HEK293 (cell line): ENCODE measurements around the gene USP31.
A peak's percentile ranks its signal among the peaks of the same experiment; 100 is the strongest.

ENCODE experiments used
- CTCF ChIA-PET: fragments of 350-600 bp; formaldehyde crosslinking; extraction: SDS; loops from one replicate; lab custom pipeline; 2021; ENCODE audit warnings: antibody characterized with exemption; lab: Yijun Ruan, JAX
- POLR2A ChIA-PET: fragments of 300-600 bp; formaldehyde crosslinking; extraction: SDS; loops from one replicate; lab custom pipeline; 2020; ENCODE audit warnings: antibody characterized with exemption, inconsistent platforms; lab: Yijun Ruan, JAX
- H3K27ac ChIP-seq: fragments of 200-500 bp; sonication (Bioruptor generic); 2 replicates; pipeline ENCODE4 v1.5.1; 2014; ENCODE audit warnings: low read depth, low read length, control low read depth, inconsistent platforms; ENCODE audit errors: extremely low read depth
- H3K36me3 ChIP-seq, 2 experiments: fragments of 200-500 bp in 1 of 2; sonication (Bioruptor generic) in 1 of 2; 1 replicate in 1 of 2; 2 replicates in 1 of 2; pipeline ENCODE4 v1.5.1; 2014 to 2017; ENCODE audit warnings: inconsistent platforms in 2 of 2, low read length in 2 of 2; ENCODE audit not compliant: control insufficient read depth in 2 of 2, insufficient read depth in 1 of 2
- H3K4me1 ChIP-seq: fragments of 200-500 bp; sonication (Bioruptor generic); 2 replicates; pipeline ENCODE4 v1.5.1; 2014; ENCODE audit warnings: mild to moderate bottlenecking, low read length, inconsistent platforms; ENCODE audit not compliant: control insufficient read depth, insufficient read depth
- H3K4me3 ChIP-seq: 2 replicates; pipeline ENCODE4 v1.5.1; 2011; ENCODE audit warnings: low read depth, mild to moderate bottlenecking, control low read depth, low read length, moderate library complexity
- H3K9me3 ChIP-seq: fragments of 200-500 bp; sonication (Bioruptor generic); 2 replicates; pipeline ENCODE4 v1.5.1; 2014; ENCODE audit warnings: low read depth, low read length, inconsistent platforms; ENCODE audit not compliant: control insufficient read depth, insufficient read depth
- EGR2 ChIP-seq: fragments of 450-650 bp; formaldehyde crosslinking; IDR thresholded peaks from 2 replicates; pipeline ENCODE4 v1.5.1; 2016; ENCODE audit warnings: low read depth, missing biosample characterization, missing genetic modification characterization
- ELK4 ChIP-seq: IDR thresholded peaks from 2 replicates; pipeline ENCODE4 v1.6.1; 2011; ENCODE audit warnings: mild to moderate bottlenecking, low read depth, low read length, borderline replicate concordance
- GFI1B ChIP-seq: fragments of 450-650 bp; formaldehyde crosslinking; IDR thresholded peaks from 2 replicates; pipeline ENCODE4 v1.5.1; 2016; ENCODE audit warnings: missing biosample characterization, missing genetic modification characterization
- KLF9 ChIP-seq: fragments of 450-650 bp; formaldehyde crosslinking; IDR thresholded peaks from 2 replicates; pipeline ENCODE4 v1.5.1; 2016; ENCODE audit warnings: missing biosample characterization, missing genetic modification characterization, low read depth
- RBAK ChIP-seq: fragments of 450-650 bp; formaldehyde crosslinking; IDR thresholded peaks from 2 replicates; pipeline ENCODE4 v1.5.1; 2016; ENCODE audit warnings: missing biosample characterization, missing genetic modification characterization
- SCRT2 ChIP-seq: fragments of 450-650 bp; formaldehyde crosslinking; IDR thresholded peaks from 2 replicates; pipeline ENCODE4 v1.5.1; 2016; ENCODE audit warnings: missing biosample characterization, missing genetic modification characterization
- WT1 ChIP-seq: fragments of 450-650 bp; formaldehyde crosslinking; IDR thresholded peaks from 2 replicates; pipeline ENCODE4 v1.5.1; 2016; ENCODE audit warnings: missing biosample characterization, missing genetic modification characterization
- ZNF114 ChIP-seq: fragments of 450-650 bp; formaldehyde crosslinking; IDR thresholded peaks from 2 replicates; pipeline ENCODE4 v1.5.0; 2017; ENCODE audit warnings: missing biosample characterization, missing genetic modification characterization
- ZNF202 ChIP-seq: fragments of 450-650 bp; formaldehyde crosslinking; IDR thresholded peaks from 2 replicates; pipeline ENCODE4 v1.5.1; 2016; ENCODE audit warnings: missing biosample characterization, missing genetic modification characterization, borderline replicate concordance
- ZNF221 ChIP-seq: fragments of 450-650 bp; formaldehyde crosslinking; IDR thresholded peaks from 2 replicates; pipeline ENCODE4 v1.5.1; 2017; ENCODE audit warnings: missing biosample characterization, missing genetic modification characterization, borderline replicate concordance
- ZNF223 ChIP-seq: fragments of 450-650 bp; formaldehyde crosslinking; IDR thresholded peaks from 2 replicates; pipeline ENCODE4 v1.5.1; 2016; ENCODE audit warnings: missing biosample characterization, missing genetic modification characterization
- ZNF239 ChIP-seq: fragments of 450-650 bp; formaldehyde crosslinking; IDR thresholded peaks from 2 replicates; pipeline ENCODE4 v1.5.1; 2016; ENCODE audit warnings: missing biosample characterization, missing genetic modification characterization
- ZNF391 ChIP-seq: fragments of 450-650 bp; formaldehyde crosslinking; IDR thresholded peaks from 2 replicates; pipeline ENCODE4 v1.5.1; 2016; ENCODE audit warnings: low read depth, missing biosample characterization, missing genetic modification characterization, borderline replicate concordance
- ZNF423 ChIP-seq: fragments of 450-650 bp; formaldehyde crosslinking; IDR thresholded peaks from 2 replicates; pipeline ENCODE4 v1.5.1; 2016; ENCODE audit warnings: missing biosample characterization, missing genetic modification characterization
- ZNF473 ChIP-seq: fragments of 450-650 bp; formaldehyde crosslinking; IDR thresholded peaks from 2 replicates; pipeline ENCODE4 v1.5.1; 2017; ENCODE audit warnings: missing biosample characterization, missing genetic modification characterization
- ZNF501 ChIP-seq: fragments of 450-650 bp; formaldehyde crosslinking; IDR thresholded peaks from 2 replicates; pipeline ENCODE4 v1.5.1; 2016; ENCODE audit warnings: missing biosample characterization, missing genetic modification characterization
- ZNF776 ChIP-seq: fragments of 450-650 bp; formaldehyde crosslinking; IDR thresholded peaks from 2 replicates; pipeline ENCODE4 v1.5.0; 2017; ENCODE audit warnings: missing biosample characterization, missing genetic modification characterization, borderline replicate concordance
- TF ChIP-seq, protein P1 (sequence below): fragments of 450-650 bp; formaldehyde crosslinking; IDR thresholded peaks from 2 replicates; pipeline ENCODE4 v1.5.1; 2017; ENCODE audit warnings: missing biosample characterization, missing genetic modification characterization
- TF ChIP-seq, protein P2 (sequence below): fragments of 450-650 bp; formaldehyde crosslinking; IDR thresholded peaks from 2 replicates; pipeline ENCODE4 v1.5.1; 2016; ENCODE audit warnings: missing biosample characterization, missing genetic modification characterization
- TF ChIP-seq, protein P3 (sequence below): sonication (generic); formaldehyde crosslinking; IDR thresholded peaks from 2 replicates; pipeline ENCODE4 v1.8.1; 2022; ENCODE audit warnings: mild to moderate bottlenecking, moderate library complexity, missing genetic modification reagents
- TF ChIP-seq, protein P4 (sequence below): fragments of 450-650 bp; formaldehyde crosslinking; optimal IDR thresholded peaks from 2 replicates; pipeline ENCODE3; 2016; ENCODE audit warnings: missing biosample characterization, mild to moderate bottlenecking, missing genetic modification characterization

The USP31 gene

DNA sequence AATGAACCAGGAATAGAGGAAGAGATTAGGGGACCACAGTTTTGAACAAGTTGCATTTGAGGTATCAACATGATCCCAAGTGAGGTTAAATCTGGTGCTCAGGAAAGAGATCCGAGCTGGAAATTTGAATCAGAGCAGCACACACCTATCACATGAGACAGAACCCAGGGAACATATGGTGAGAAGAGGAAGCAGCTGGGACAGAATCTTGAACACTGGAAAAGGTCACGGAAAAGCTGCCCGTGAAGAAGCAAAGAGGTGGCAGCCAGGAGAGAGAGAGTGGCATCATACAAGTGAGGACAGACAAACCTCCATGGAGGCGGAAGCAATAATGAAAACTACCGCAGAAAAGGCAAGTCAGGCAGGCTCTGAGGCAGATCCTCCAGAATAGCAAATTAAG lies 36.1 kb downstream of the USP31 start (continued):
- TF ChIP-seq, protein P1, sequence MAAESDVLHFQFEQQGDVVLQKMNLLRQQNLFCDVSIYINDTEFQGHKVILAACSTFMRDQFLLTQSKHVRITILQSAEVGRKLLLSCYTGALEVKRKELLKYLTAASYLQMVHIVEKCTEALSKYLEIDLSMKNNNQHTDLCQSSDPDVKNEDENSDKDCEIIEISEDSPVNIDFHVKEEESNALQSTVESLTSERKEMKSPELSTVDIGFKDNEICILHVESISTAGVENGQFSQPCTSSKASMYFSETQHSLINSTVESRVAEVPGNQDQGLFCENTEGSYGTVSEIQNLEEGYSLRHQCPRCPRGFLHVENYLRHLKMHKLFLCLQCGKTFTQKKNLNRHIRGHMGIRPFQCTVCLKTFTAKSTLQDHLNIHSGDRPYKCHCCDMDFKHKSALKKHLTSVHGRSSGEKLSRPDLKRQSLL = no peak
- TF ChIP-seq, protein P2, sequence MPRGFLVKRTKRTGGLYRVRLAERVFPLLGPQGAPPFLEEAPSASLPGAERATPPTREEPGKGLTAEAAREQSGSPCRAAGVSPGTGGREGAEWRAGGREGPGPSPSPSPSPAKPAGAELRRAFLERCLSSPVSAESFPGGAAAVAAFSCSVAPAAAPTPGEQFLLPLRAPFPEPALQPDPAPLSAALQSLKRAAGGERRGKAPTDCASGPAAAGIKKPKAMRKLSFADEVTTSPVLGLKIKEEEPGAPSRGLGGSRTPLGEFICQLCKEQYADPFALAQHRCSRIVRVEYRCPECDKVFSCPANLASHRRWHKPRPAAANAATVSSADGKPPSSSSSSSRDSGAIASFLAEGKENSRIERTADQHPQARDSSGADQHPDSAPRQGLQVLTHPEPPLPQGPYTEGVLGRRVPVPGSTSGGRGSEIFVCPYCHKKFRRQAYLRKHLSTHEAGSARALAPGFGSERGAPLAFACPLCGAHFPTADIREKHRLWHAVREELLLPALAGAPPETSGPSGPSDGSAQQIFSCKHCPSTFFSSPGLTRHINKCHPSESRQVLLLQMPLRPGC = no peak
- no peak for TF ChIP-seq ZNF202 (tag by site-specific recombination)
- no peak for TF ChIP-seq ZNF473 (tag by site-specific recombination)
- no peak for TF ChIP-seq WT1 (tag by site-specific recombination)
- TF ChIP-seq ELK4 = no peak
- TF ChIP-seq, all 188 proteins: peak for 0

- no peaks in the 10 kb centered on the region for H3K9me3 ChIP-seq
- H3K4me1 ChIP-seq = 0 out of 2 replicates have a peak, but pooled peaks cover 3% of the 10 kb centered on the region
- H3K4me3 ChIP-seq = no peak overlapping the region
- CTCF ChIA-PET = no interaction called here
- no peak for TF ChIP-seq ZNF223 (tag by site-specific recombination)
- no peak for TF ChIP-seq ZNF776 (tag by site-specific recombination)
- no peak for TF ChIP-seq ZNF114 (tag by site-specific recombination)
- TF ChIP-seq ZNF501 (tag by site-specific recombination) = no peak
- TF ChIP-seq, all 188 proteins: peak for 0
- POLR2A ChIA-PET = no interaction called here
- Histone ChIP-seq H3K27ac (no peak overlapping the region), H3K36me3 (peaks cover 0 to 17% of the 10 kb centered on the region in 2 experiments; a peak in 1 of 3 replicates)
These were observed 38.9 kb downstream of the USP31 start for GRCh38 chr16:23110257-23110899.

DNA sequence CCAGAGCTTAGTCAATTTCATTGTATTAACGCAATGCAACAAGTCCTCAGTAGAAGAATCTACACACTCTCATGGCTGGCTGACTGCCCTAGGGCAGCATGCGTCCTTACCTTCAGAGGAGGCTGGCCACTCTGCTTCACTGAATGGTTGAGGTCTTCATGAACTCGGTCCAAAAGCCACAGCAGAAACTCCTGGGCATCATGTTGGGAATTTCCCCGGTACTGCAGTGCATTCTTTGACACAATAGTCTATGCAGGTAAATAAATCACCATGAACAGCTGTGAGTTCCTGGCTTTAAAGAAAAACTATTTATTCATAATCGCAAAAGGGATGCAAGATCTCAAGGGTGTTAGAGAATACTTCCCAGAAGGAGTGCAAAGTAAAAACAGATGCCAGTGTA lies 41.3 kb downstream of the USP31 start:
- no peak overlapping the region for H3K27ac ChIP-seq
- no peaks in the 10 kb centered on the region for H3K9me3 ChIP-seq
- H3K36me3 ChIP-seq = peaks cover 0 to 25% of the 10 kb centered on the region in 2 experiments; a peak in 2 of 3 replicates
- ChIA-PET POLR2A (no interaction called here), CTCF (interaction anchor here (0.6 kb wide), 1 partner anchor 184 kb away, joined by 3 read pairs; no protein-coding TSS in a partner anchor)
- no peak overlapping the region for H3K4me3 ChIP-seq
- TF ChIP-seq SCRT2 (tag by site-specific recombination) (peak; percentile 39; the same call in 1 of the 2 replicates), KLF9 (no peak)
- no peaks in the 10 kb centered on the region for H3K4me1 ChIP-seq

DNA sequence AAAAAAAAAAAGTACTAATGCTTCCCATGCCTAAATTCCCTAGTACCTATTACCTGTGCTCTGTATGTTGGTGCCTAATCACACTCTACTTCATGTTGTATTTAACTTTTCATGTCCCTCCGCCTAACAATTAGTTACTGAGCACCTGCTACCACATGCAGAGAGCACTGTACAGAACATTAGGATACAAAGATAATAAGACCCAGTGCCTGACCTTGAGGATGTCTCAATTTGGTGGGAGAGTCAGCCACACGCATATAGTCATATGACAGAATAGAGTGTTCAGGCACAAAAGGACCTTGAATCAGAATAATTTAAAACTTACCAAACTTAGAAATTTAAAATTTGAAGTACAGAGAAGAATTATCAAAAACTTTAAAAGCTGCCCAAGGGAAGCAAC lies 42.1 kb downstream of the USP31 start:
- TF ChIP-seq ZNF391 (no peak), EGR2 (no peak), ZNF221 (tag by site-specific recombination) (no peak), ZNF239 (tag by site-specific recombination) (no peak), ZNF423 (tag by site-specific recombination) (no peak), RBAK (tag by site-specific recombination) (no peak), GFI1B (no peak)
- TF ChIP-seq, protein P1 = no peak
- TF ChIP-seq, protein P3, sequence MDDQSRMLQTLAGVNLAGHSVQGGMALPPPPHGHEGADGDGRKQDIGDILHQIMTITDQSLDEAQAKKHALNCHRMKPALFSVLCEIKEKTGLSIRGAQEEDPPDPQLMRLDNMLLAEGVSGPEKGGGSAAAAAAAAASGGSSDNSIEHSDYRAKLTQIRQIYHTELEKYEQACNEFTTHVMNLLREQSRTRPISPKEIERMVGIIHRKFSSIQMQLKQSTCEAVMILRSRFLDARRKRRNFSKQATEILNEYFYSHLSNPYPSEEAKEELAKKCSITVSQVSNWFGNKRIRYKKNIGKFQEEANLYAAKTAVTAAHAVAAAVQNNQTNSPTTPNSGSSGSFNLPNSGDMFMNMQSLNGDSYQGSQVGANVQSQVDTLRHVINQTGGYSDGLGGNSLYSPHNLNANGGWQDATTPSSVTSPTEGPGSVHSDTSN (CRISPR knock-in tag) = no peak
- TF ChIP-seq, protein P4, sequence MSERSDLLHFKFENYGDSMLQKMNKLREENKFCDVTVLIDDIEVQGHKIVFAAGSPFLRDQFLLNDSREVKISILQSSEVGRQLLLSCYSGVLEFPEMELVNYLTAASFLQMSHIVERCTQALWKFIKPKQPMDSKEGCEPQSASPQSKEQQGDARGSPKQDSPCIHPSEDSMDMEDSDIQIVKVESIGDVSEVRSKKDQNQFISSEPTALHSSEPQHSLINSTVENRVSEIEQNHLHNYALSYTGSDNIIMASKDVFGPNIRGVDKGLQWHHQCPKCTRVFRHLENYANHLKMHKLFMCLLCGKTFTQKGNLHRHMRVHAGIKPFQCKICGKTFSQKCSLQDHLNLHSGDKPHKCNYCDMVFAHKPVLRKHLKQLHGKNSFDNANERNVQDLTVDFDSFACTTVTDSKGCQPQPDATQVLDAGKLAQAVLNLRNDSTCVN = no peak
- TF ChIP-seq, all 188 proteins: peak for 0
- POLR2A ChIA-PET = no interaction called here

More for the DNA sequence above, 42.1 kb downstream of the USP31 start:
- CTCF ChIA-PET = interaction anchor here (0.6 to 1.4 kb wide), 2 partner anchors 185 to 327 kb away, joined by 3 to 4 read pairs; no protein-coding TSS in a partner anchor
- no peaks in the 10 kb centered on the region for H3K9me3 ChIP-seq
- H3K36me3 ChIP-seq = peaks cover 0 to 29% of the 10 kb centered on the region in 2 experiments; a peak in 2 of 3 replicates
- H3K4me1 ChIP-seq = no peaks in the 10 kb centered on the region
- no peak overlapping the region for H3K4me3 ChIP-seq
- H3K27ac ChIP-seq = no peak overlapping the region
